GM18520 (cell line): Measurements from ENCODE around the gene METAP2.
A peak's percentile ranks its signal among the peaks of the same experiment; 100 is the strongest.
"Not testable (repeated sequence)": the region's sequence is repeated elsewhere in the genome, so short reads cannot be mapped to it uniquely, and the experiment has no call there.

Source experiments
- ATAC-seq: cut with Tn5 transposase; IDR thresholded peaks from one replicate; pipeline ENCODE4 v1.9.1; 2021; ENCODE audit not compliant: unreplicated experiment

METAP2 gene

DNA sequence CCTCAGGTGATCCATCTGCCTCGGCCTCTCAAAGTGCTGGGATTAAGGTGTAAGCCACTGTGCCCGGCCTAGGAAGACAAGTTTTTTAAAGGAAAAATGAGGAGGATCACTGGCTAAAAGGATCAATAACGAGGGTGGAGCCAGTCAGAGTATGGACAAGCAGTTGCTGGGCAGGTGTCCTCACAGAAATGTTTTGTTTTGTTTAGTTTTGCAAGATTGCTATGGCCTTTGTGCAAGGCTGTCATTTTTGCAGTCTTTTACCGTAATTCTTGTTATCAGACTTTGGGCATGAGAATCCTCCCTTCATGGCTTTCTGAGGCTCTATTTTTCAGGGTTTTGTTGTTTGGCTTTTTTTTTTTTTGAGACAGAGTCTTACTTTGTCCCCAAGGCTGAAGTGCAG lies 11.9 kb upstream of the METAP2 start:
- no peak for ATAC-seq

DNA sequence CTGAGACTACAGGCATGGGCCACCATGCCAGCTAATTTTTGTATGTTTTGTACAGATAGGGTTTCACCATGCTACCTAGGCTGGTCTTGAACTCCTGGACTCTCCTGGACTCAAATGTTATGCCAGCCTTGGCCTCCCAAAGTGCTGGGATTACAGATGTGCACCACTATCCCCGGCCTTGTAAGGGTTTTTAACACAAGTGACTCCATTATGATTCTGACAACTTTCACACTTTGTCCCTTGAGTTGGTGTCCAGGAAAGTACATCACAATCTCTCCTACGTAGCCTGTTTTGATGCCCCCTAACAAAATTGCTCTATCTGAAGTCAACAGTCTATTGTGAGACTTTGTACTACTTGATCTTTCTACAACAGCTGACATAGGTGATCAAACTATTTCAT lies 11.4 kb upstream of the METAP2 start:
- no peak for ATAC-seq

DNA sequence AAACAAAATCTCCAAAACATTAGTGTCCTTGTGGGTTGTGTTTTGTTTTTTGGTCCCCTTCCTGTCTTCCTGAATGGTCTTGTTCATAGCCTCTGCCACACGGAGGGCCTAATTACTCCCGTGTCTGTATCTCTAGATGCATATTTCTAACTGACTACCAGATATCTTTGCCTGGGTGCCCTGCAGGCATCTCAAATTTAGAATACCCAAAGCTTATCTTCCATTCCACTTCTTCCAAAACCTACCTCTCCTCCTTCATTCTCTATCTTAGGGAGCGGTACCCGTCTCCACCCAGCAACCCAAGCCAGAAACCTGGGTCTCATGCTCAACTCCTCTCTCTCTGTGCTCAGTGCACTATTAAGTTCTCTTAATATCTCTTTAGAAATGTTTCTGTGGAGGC lies 10.9 kb upstream of the METAP2 start:
- ATAC-seq = no peak

DNA sequence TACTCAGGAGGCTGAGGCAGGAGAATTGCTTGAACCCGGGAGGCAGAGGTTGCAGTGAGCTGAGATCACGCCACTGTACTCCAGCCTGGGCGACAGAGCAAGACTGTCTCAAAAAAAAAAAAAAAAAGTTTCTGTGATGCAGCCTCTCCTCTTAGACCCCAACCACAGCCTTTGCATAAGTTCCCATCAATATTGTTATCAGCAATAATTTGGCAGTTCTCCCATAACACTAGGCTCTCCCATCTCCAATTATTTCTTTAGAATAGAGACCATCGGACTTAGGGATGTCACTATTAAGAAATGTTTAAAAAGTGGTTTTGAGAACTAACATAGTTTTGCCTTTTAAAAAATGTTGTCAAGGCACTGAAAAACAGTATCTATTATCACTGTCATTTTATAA lies 10.2 kb upstream of the METAP2 start:
- ATAC-seq = not testable (repeated sequence)

DNA sequence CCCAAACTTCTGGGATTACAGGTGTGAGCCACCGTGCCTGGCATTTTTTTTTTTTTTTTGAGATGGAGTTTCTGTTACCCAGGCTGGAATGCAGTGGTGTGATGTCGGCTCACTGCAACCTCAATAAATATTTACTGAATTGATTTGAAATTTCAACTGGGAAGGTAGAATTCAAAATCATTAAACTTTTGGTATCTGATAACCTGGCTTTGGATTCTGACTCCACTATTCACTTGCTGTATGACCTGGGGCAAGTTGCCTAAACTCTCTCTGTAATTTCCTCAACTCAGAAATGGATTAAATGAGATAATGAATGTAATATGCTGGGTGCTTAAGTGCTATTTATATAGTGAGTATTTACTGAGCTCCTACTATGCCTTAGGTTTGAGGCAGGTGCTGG lies 8.7 kb upstream of the METAP2 start:
- no peak for ATAC-seq

DNA sequence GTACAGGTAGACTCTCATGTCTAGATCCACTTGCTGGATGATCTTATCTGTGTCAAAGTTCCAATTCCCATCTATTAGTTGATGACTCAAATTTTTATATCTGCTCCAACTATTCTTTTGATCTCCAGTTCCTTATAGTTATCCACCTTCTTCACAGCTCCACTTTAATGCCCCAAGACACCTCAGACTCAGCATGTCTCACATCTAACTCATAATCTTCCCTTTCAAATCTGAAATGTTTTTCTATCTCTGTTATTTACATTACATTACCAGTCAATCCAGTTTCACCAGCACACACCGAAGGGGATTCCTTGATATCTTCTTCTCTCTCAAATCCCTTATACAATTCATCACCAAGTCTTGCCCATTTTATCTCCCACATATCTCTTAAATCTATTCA lies 3.7 kb upstream of the METAP2 start:
- no peak for ATAC-seq

DNA sequence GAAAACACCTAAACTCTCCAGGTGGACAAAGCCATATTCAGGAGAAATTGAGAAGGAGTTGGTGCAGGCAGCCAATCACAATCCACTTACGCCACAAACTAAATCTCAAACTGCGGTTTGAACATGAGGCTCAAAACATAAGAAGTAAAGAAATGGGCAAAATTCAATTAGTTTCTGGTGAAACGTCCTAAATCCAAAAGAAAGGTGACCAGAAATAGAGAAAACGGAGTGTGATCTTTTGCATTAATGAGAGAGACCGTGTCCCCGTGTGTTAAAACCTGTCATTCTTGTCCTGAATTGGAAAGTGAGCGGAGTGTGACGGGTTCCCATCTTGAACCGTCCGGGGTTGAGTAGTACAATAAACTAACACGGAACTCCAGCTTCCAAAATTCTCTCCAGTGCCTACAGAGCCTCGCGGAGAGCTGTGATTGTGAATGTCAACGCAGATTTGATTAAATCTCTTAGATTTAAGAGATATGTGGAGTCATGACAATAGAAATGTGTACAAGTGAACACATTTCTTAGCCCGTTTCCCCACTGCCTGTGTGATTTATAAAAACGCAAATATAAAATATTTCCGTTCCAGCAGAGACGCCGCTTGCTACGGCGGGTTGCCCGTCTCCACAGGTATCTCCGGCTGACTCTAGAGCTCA lies 595 bp upstream of the METAP2 start:
- peak; percentile 9 for ATAC-seq

DNA sequence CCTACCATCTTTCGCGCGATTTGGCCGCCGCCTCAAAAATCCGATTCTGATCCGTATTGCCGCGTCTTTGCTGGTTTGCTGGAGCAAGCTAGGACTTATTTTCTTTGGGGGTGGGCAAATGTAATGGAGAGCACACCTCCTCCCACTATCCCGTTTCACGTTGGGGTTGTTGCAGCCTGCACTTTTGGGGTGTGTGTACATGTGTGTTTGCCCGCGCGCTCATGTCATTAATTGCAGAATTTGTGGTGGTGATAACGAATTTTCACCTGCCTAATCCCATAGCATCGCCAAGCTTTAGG lies 657 bp downstream of the METAP2 start:
- ATAC-seq = no peak

DNA sequence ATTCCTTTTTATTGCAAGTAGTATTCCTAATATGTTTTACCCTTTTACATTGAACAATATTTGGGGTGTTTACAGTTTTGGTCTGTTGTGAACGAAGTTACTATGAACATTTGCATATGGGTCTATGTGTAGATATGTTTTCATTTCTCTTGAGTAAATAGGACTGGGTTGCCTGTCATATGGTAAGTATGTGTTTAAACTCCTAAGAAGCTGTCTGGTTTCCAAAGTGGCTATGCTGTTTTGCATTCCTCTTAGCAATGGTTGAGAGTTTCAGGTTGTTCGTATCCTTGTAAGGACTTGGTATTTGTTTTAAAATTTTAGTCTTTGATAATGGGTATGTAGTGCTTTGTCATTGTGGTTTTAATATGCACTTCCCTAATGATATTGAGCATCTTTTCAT lies 6.3 kb downstream of the METAP2 start:
- ATAC-seq = no peak

DNA sequence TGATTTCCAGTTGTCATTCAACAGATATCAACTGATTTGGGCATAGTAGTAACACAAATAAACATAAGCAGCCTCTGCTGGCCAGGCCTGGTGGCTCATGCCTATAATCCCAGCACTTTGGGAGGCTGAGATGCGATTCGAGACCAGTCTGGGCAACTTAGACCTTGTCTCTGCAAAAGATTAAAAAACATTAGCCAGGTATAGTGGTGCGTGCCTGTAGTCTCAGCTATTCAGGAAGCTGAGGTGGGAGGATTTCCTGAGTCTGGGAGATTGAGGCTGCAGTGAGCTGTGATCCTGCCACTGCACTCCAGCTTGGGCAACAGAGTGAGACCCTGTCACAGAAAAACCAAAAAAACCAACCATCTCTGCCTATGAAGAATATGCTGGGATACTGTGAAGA lies 7.1 kb downstream of the METAP2 start:
- no peak for ATAC-seq

DNA sequence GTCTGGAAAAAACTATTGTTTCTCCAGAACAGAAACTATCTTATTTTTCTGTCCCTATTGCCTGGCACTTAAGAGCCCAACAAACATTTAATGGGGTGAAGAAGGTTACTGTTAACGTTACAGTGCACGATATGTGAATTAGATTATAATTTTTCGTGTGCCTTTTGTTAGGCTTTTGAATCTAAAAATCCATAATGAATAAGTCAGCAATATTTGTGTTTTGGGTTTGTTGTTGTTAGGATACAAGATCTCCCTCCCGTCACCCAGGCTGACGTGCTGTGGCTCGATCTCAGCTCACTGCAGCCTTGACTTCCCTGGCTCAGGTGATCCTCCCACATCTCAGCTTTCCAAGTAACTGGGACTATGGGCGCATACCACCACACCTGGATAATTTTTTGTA lies 7.9 kb downstream of the METAP2 start:
- no peak for ATAC-seq

DNA sequence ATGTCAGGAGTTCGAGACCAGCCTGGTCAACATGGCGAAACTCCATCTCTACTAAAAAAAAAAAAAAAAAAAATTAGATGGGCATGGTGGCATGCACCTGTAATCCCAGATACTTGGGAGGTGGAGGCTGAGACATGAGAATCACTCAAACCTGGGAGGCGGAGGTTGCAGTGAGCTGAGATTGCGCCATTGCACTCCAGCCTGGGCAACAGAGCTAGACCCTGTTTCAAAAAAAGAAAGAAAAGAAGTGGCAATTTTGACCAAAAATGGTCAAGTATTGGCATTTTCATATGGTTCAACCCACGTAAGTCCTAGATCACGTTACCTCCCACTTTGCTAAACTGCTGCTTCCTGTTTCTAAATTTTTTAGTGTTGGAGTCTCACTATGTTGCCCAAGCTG lies 8.6 kb downstream of the METAP2 start:
- not testable (repeated sequence) for ATAC-seq

DNA sequence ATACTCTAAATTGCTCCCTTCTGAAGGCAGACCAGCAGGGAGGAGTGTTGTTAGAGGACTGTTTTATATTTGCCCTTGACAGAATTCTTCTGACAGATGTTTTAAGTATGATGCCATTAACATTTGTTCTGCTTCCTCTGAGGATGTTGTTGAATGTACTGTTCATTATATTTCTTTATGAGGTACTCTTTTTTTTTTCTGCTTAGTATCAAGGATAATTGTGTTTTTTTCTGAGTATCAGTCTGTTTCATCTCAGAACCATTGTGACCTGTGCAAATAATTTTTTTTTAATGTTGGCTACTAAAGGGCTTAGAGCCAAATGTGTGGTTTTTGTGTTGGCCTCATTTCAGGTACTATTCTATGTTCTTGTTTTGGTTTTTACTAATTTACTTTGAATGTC lies 10.6 kb downstream of the METAP2 start:
- no peak for ATAC-seq

DNA sequence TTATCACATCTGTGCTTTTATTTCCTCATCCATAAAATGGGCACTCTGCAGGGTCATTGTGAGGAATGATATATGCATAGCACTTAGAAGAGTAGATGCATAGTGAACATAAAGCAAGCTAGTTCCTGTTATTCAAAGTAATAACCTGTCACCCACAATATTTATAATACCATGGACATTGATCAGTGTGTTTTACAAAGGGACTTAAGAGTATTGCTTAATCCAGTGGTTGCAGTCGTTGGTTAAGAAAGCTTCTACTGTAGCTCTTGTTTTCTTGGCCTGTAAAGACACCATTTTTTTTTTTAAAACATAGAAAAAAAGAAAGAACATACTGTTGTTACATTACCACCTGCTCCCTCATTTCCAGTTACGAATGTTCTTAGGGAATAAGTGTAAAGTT lies 13.1 kb downstream of the METAP2 start:
- ATAC-seq = no peak

DNA sequence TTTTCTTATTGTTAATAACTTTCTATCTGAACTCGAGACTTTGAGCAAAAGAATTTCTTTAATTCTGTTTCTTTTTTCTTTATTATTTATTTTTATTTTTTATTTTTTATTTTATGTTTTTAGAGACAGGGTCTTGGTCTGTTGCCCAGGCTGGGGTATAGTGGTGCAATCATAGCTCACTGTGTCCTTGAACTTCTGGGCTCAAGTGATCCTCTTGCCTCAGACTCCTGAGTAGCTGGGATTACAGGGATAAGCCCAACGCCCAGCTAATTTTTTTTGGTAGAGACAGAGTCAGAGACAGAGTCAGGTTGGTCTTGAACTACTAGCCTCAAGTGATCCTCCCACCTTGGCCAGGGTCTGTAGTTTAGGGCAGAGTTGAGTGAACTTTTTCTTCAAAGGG lies 18.5 kb downstream of the METAP2 start:
- no peak for ATAC-seq

DNA sequence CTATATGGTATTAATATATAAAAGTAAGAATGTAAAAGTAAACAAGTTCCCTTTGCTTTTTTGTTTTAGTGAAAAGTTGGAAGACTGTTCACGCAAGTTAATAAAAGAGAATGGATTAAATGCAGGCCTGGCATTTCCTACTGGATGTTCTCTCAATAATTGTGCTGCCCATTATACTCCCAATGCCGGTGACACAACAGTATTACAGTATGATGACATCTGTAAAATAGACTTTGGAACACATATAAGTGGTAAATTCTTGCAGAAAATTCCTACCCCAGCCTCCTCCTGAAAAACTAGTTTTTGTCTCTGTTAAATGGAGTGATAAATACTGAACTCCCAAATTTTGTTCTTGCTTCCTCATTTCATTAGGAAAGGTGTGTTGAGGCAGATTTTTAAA lies 20.9 kb downstream of the METAP2 start:
- no peak for ATAC-seq

DNA sequence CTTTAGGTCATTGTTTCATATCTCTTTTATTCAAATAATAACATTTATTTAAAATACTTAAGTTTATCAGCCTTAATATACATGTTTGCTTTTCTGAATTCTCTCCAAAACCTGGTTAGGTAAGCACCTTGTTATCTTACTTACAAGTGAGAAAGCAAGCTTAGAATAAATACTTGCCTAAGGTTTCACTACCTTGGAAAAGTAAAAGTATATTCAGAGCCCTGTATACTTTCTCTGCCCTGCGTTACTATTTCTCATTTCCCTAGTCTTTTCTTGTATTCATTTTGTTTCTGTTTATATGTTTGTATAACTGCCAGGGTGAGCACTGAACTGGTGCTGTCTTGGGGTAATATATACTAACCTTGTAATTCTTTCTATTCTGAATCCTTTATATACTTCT lies 21.5 kb downstream of the METAP2 start:
- no peak for ATAC-seq

DNA sequence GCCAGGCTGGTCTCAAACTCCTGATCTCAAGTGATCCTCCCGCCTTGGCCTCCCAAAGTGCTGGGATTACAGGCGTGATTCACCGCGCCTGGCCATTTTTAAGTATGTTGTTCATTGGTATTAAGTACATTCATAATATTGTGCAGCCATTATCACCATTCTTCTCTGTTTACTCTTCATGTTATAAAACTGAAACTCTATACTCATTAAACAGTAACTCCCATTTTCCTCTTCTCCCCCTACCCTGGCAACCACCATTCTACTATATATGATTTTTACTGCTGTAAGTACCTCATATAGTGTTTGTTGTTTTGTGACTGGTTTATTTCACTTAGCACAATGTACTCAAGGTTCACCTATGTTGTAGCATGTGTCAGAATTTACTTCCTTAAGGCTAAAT lies 23.1 kb downstream of the METAP2 start:
- no peak for ATAC-seq

DNA sequence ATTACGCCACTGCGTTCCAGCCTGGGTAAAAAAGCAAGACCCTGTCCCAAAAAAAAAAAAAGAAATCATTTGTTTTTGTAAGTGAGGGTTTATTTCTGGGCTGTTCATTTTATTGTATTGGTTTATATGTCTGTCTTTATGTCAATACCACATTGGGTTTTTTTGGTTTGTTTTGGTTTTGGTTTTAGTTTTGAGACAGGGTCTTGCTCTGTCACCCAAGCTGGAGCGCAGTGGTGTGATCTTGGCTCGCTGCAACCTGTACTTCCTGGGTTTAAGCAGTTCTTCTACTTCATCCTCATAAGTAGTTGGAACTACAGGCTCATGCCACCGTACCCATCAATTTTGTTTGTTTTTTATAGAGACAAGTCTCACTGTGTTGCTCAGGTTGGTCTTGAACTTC lies 25.0 kb downstream of the METAP2 start:
- ATAC-seq = no peak

DNA sequence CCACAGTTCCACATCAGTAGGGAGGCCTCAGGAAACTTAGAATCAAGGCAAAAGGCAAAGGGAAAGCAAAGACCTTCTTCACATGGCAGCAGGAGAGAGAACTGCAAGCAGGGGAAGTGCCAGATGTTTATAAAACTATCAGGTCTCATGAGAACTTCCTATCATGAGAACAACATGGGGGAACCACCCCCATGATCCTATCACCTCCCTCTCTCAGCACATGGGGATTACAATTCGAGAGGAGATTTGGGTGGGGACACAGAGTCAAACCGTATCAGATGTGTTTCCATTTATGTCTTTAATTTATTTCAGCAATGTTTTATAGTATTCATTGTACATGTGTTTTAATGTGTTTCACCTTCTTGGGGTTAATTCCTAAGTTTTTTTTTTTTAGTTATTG lies 25.8 kb downstream of the METAP2 start:
- ATAC-seq = no peak

DNA sequence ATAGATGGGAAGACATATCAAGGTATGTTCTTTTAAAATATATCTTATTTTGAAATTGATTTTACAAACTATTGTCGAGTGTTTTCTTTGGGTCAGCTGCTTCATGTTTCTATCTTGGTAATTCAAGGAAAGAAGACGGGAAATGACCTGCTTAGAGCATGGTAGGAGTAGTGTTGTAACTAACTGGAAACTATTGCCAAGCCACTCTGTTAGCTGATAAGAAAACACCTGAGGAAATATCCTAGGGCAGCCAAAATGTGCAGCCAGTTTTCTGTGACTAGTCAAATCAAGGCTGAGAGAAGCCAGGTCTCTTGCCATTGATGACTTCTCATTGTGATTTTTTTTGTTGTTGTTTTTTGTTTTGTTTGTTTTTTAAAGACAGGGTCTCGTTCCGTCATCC lies 30.2 kb downstream of the METAP2 start:
- ATAC-seq = no peak

DNA sequence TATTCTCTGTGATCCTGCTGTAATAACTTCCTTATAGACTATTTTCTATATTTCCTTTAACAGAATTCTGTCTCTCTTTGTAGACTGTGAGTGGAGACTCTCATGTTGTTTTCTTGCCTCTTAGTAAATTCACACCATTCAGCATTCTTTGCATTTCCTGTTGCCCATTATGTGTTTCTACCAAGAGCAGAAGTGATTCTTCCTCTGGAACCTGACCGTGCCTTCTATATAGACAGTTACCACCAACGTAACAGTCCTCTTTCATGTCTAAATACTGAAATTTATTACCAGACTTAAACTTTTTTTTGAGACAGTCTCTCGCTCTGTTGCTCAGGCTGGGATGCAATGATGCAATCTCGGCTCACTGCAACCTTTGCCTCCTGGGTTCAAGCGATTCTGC lies 31.1 kb downstream of the METAP2 start:
- no peak for ATAC-seq

DNA sequence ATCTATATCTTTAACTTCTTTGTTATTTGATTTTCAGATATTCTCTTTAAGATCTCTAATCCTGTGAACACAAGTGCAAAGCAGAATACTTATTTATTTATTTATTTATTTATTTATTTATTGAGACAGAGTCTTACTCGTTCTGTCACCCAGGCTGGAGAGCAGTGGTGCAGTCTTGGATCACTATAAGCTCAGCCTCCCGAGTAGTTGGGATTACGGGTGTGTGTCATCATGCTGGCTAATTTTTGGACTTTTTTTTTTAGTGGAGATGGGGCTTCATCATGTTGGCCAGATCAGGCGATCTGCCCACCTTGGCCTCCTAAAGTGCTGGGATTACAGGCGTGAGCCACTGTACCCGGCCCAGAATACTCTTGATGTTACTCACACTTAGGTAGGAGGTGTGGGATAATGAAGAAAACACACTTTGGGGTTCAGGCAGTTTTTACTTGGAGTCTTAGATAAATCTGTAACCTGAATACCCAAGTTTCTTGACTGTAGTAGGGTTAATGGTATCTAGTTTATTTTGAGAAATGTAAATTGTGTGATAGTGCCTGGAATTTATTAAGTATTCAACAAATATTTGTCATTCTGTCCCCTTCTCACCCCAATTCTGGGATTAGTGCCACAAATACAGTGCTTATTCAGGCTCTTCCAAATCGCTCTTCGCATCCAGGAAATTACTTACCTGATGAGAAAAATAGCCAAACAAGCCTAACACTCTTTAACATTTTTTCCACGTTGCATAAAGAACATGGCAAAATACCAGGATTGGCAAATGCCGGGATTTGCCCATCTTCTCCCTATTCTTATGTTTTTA lies 33.0 kb downstream of the METAP2 start:
- ATAC-seq = no peak
